ENCODE results near the gene ANKMY2. TPM values are rescaled to one million over a fixed set of nuclear protein-coding genes. Genes with fewer than 3 reads are reported as not detected.

Gene ANKMY2
- 10.8 and 12.8 TPM in 2 replicates for total RNA-seq

GRCh38 chr7:16645593-16646471 is at the start of gene ANKMY2, which contains the start of gene BZW2:
TSS of gene ANKMY2 (minus strand) at chr7:16645754. CDS start at chr7:16645573, 181 bp downstream.
TSS of gene BZW2 (plus strand) at chr7:16646181. CDS start at chr7:16665444, 19,263 bp downstream.

Other genes with a start within 250 kb of the ANKMY2 start
- 1.3 and 2.6 TPM in 2 replicates for gene CRPPA, start 224.2 kb downstream of the ANKMY2 start, total RNA-seq
- gene SOSTDC1, start 180.0 kb downstream of the ANKMY2 start, total RNA-seq: not detected in 2 replicates
- not detected in 2 replicates for gene LRRC72, start 118.9 kb downstream of the ANKMY2 start, total RNA-seq
- 130 and 166 TPM in 2 replicates for gene BZW2, start 427 bp upstream of the ANKMY2 start, total RNA-seq
- gene TSPAN13, start 108.0 kb upstream of the ANKMY2 start, total RNA-seq: 29.7 and 37.9 TPM in 2 replicates
- not detected in 2 replicates for gene AGR2, start 159.2 kb upstream of the ANKMY2 start, total RNA-seq
- gene AGR3, start 236.2 kb upstream of the ANKMY2 start, total RNA-seq: not detected in 2 replicates